SU-DHL-6 (cell line): ENCODE data around the gene CNN2.

ENCODE experiments used
- CTCF ChIP-seq: fragments of 200-600 bp; sonication (generic); IDR thresholded peaks from one replicate; pipeline ENCODE4 v1.5.1; 2017; ENCODE audit warnings: antibody characterized with exemption, mild to moderate bottlenecking, low read length, moderate library complexity; ENCODE audit not compliant: insufficient read depth, poor library complexity, severe bottlenecking
- EZH2phosphoT487 ChIP-seq: fragments of 200-600 bp; sonication (generic), shearing (Covaris generic); conservative IDR thresholded peaks from 2 replicates; pipeline ENCODE4 v1.6.1; 2018; ENCODE audit warnings: mild to moderate bottlenecking, antibody characterized with exemption, low read length, moderate library complexity, mixed read lengths

DNA sequence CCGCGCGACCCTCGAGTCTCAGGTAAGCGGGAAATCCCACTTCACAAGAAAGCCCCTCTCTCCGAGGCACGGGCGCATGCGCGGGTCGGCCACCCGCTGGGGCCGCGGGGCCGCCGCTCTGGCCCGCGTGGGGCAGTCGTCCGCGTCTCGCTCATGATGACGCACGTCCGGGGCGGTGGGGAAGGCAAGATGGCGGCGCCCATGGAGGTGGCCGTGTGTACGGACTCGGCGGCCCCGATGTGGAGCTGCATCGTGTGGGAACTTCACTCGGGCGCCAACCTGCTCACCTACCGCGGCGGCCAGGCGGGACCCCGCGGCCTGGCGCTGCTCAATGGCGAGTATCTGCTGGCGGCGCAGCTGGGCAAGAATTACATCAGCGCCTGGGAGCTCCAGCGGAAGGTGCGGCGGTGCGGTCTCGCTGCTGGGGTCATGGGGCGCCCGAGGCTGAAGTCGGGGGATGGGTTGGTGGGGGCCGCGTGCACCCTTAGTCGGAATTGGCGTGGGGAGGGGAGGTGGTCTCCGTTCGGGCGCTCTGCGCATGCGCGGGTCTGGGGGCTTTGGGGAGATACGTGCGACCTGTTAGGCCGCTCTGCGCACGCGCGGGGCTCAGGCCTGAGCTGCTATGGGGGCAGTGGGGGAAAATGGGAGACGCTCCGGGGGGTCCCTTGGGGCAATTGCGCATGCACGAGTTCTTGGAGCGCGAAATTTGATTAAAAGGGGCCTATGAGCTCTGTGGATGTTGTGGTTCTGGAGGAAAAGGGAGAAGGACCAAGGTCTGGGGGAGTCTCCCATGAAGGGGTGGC is 42.0 kb upstream of the CNN2 start, which contains the start of gene WDR18:
- TF ChIP-seq CTCF (no peak), EZH2phosphoT487 (no peak)
